Pulmonary artery endothelial cell (primary cell): Measurements from ENCODE around the gene TNIP3. TPM values are rescaled to one million over a fixed set of nuclear protein-coding genes. Genes with fewer than 3 reads are reported as not detected.
"Not testable (repeated sequence)": the region's sequence is repeated elsewhere in the genome, so short reads cannot be mapped to it uniquely, and the experiment has no call there.

Source experiments
- DNase-seq: peaks from one replicate; pipeline ENCODE4 v3.0.0-alpha.2; 2011; ENCODE audit warnings: low read depth, low spot score
- total RNA-seq: library from RNA; depleted of rRNA; stranded (reverse); fragments of >200 nt; gene quantifications from 2 replicates; pipeline ENCODE4 v1.2.3, GENCODE V29; 2014

The TNIP3 gene, protein sequence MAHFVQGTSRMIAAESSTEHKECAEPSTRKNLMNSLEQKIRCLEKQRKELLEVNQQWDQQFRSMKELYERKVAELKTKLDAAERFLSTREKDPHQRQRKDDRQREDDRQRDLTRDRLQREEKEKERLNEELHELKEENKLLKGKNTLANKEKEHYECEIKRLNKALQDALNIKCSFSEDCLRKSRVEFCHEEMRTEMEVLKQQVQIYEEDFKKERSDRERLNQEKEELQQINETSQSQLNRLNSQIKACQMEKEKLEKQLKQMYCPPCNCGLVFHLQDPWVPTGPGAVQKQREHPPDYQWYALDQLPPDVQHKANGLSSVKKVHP
- 0.20 and 1.2 TPM in 2 replicates for total RNA-seq

DNA sequence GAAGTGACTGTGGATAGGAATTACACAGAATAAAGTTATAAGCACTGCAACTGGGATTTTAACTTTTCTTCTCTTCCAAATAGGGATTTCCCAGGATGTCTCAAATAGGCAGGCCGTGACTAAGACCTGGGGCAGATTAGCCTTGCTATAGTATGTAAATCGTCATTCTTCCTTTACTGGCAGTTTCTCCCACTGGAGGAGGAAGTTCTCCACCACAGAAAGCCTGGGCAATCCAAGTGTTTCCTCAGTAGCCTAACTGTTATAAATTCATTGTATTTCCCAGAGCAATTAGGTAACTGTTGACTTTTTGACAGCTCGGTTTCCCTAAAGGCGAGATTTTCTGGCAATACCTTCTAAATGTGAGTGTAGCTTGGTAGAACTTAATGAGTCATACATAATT, at the start of gene TNIP3:
Gene TNIP3, minus strand, starts transcription at position 31 of the 400 bp plus-strand sequence. CDS start 196 bp downstream, outside the sequence.
- peak; percentile 88 for DNase-seq

DNA sequence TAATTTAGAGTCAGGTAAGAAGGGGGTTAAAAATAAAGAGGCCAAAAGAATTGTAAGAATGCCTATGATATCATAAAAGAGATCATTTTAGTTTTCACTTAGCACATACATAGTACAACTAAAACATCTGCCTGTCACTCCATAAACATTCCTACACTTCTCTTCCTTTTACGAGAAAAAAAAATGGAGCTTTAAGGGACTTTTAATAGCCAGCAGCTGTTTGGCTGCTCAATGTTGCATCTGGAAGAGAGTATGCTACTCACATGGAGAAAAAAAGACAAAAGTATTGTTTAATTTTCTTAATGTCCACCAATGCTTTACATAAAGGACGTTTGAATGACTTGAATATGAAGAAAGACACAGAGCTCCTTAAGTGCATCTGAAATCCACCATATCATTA, 48.7 kb upstream of the TNIP3 start:
- no peak for DNase-seq

DNA sequence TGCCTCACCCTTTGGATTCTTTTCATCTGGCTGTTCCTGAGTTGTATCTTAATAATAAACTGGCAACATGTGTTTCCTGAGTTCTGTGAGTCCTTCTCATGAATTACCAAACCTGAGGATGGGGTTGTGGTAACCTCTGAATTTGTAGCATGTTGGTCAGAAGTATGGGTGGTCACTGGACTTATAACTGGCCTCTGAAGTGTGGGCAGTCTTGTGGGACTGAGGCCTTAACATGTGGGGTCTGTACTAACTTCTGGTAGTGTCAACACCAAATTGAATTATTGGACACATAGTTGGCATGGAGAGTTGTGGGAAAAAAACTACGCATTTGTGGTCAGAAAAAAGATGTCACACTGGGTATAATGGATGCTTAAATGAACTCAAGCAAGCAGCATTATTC, 45.0 kb upstream of the TNIP3 start:
- no peak for DNase-seq

DNA sequence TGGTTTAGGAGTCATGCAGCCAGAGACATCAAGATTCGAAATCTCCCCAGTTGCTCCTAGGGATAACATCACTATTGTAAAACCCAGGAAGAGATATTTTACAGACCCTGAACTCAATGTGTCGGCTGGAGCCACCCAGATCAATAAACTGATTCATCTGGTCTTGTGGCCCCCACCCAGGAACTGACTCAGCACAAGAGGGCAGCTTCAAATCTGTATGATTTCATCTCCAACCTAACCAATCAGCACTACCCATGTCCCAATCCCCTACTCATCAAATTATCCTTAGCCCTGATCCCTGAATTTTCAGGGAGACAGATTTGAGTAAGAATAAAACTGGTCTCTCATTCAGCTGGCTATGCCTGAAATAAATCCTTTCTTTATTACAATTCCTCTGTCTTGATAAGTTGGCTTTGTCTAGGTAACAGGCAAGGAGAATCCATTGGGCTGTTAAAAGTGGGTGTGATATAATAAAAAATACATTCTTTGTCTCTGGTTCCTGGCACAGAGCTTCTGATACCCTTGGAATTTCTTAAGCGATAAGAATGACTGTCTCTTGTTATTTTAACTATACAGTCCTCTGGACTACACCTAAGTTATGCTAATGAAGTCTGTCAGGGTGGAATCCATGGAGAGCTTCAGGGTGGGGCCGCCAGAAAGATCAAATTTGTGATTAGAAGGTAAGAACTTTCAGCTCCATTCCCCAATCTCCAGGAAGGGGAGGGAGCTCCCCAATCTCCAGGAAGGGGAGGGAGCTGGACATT, 44.3 kb upstream of the TNIP3 start:
- no peak for DNase-seq

DNA sequence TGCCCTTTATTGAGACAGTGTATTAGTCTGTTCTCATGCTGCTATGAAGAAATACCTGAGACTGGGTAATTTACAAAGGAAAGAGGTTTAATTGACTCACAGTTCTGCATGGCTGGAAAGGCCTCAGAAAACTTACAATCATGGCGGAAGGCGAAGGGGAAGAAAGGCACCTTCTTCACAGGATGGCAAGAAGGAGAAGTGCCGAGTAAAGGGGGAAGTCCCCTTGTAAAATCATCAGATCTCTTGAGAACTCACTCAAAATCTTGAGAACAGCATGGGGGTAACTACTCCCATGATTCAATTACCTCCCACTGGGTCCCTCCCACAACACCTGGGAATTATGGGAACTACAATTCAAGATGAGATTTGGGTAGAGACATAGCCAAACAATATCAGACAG, 41.7 kb upstream of the TNIP3 start:
- DNase-seq = not testable (repeated sequence)

DNA sequence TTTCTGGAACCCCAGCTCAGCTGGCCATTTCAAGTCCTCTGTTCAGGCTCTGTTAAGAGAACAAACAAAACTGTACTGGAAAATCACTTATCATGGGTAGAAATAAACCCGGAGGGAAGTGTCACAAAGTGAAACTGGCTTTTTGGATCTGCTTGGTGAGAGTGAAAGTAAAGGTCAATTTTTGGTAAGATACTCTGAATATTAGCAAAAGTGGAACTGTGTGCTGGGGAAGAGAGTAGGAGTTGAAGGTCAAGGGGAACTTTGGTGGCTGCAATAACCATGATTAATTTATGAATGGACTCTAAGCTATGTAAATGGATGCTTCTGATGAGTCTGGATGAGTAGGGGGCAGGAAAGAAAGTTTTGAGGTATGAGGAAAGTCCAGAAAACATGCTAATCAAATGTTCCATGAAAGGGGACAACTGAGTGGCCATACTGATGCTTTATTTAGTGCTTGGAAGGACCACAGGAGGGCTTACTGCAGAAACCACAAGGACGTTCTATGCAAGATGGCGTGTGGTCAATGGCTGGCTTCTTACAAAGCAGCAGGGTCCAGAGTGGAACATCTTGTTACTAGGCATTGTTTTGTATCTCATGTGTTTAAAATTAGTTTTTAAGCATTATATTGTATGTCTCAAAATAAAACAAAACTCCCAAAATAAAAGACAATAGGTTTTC, 36.8 kb upstream of the TNIP3 start:
- DNase-seq = no peak

DNA sequence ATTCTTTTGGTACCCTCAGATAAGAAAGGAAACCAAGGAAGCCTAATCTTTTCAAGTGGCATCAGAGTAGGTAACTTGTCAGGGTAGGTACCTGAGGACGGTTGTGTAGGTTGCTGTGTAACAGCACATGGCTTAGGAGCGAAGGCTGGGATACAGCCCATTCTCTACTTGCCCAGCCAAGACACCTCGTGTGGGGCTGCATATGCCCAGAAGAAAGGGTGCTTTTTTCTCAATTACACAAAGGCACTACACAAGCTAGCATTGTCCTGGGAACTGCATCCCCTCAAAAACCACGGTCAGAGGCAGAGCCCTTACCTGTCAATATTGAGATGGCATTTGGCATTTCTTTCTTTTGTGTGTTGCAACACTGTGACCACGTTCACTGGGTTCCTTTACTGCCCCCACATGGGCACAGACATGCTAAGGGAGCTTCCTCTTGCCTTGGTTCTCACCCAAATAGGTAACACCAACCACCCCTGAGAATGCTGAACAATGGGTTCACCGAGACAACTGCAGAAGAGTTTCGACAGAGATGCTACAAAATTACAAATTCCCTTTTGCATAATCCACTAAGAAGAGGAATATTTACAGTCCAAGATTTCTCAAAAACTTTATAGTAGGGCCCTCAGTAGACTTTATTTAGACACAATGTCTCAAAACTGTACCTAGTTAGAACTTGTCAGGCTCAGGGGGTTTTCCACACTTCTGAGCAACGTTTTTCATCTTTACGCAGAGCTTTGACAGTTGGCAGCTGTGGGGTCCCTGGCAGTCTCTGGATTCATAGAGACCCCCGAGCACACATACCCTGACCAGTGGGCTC, 35.8 kb upstream of the TNIP3 start:
- no peak for DNase-seq

DNA sequence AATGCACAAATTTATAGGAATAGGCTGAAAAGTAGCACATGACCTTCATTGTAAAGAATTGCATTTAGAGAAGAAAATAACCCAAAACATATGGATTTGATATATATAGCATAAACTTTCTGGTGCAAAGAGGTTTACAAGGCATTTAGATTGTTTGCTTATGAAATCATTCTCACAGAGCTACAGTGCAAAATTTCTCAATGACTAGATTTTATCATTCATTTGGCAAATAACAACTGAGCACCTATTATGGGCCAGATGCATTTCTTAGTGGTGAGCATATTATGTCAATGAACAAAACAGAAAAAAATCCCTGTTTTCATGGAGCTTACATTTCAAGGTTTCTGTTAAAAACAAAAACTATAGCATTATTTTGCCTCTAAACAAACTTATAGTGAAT, 34.1 kb upstream of the TNIP3 start:
- DNase-seq = no peak

DNA sequence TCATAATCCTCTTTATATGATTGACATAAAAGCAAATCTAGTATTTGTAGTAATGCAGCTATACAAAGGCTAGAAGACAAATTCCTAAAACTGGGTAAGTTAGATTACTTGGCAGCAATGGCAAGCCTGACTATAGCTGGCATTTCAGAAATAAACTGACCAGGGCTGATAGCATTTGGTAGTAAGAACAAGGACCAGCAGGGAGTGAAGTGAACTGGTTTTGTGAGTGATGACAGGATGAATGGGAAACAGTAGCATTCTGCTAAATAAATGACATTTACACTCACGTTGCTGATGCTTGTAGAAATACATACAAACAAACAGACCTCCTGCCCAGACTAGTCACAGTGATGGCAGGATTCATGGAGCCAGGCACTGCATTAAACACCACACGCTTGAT, 31.5 kb upstream of the TNIP3 start:
- no peak for DNase-seq

DNA sequence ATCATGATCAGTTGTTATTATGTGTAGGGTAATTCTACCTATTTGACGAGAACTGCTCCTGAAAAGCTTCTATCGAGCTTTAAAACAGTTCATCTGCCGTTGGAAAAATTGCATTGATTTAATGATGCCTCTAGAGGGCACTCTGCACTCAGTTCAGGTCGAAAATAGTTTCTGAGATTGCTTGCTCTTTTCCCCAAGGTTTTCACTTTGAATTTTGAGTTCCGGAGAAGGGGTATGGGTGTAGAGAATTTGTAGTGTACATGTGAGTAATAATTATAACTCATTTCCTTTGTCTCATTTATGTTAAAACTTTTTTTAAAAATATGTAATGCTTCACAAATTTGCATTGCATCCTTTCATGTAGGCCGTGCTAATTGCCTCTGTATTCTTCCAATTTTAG, 28.4 kb upstream of the TNIP3 start:
- no peak for DNase-seq

DNA sequence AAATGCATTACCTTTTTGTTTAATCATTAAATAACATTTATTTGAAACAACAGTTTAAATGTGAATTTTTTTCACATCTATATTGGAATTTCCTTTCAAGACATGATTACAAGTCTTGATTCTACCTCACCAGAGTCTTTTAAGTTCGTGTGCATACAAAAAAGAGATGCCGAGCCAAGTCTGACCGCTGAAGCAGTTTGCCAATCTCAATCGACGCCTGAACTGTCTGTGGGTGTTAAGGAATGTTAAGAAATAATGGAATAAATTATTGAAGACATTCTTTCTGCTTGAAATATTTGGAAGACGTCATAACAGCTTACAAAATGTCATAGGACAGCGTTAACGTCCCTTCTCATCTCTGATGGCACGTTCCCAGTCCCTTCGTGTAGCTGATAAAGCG, 27.9 kb upstream of the TNIP3 start:
- no peak for DNase-seq

DNA sequence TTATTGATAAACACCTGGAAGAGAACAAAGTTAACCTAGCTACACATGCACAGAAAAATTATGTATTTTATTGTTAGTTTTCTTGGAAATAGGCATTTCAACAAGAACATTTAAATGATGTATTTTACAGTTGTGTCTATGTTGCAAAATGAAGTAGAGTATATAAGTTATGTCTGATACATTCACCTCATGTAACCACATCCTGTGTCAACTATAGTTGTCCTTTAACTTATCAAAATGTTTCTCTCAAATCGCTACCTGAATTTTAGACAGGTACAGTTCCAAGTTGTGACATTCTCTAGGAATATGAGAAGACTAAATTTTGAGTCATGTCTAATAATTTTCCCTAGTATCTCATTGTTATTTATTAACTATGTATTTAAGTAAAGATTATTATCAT, 27.2 kb upstream of the TNIP3 start:
- no peak for DNase-seq

DNA sequence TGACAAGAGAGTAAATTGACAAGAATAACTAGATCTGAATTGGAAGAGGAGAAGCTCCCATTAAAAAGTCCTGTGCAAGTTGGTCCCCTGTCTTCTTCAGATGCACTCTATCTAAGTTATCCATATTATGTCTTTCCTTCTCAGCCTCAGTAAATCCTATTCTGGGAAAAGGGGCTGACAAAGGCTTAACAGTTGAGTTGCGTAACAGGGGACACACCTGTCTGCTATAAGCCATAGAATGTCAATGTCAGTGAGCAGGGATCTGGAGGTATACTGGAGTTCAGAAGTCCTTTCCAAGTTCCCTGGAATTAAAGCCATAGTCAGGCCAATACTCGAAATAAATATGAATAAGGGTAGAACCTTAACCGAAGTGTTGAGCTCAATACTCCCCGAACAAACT, 26.3 kb upstream of the TNIP3 start:
- DNase-seq = no peak

DNA sequence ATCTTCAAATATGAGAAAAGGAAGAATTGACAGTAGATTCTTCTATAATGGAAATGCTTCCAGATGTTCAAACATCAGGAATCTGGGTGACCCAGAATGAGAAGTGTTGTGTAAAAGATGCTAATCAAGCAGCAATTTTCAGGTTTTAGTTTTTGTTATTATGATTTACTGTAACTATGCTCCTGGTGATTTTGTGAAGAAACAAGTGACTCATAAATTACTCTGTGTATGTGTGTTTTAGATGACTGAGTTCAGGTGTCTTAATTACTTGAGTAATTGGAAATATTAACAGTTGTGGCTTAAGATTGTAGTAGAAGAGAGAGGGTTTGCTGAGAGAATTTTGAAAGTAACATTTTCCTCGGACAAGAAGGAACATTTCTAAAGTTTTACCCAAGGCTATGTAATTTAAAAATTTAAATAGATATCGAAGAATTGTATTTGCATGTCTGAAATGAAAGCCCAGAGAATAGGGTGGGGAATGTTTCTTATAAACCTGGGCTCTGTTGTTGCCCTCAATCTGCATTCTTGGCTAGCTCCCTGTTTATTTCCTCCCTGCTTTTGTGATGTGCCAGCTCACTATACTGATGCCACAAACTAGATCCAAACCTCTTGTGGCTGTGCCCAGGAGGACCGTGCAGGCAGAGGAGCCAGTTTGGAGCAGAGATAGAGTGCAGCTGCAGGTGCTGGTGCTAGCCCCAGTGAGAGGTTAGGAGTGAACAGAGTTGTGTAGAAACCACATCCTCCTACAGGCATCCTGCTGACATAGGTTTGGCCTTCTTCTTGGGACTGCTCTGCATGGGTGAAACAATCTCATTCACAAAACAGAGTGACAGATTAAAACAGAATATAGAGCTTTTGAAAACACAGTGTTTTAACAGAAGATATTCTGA, 25.4 kb upstream of the TNIP3 start:
- no peak for DNase-seq

DNA sequence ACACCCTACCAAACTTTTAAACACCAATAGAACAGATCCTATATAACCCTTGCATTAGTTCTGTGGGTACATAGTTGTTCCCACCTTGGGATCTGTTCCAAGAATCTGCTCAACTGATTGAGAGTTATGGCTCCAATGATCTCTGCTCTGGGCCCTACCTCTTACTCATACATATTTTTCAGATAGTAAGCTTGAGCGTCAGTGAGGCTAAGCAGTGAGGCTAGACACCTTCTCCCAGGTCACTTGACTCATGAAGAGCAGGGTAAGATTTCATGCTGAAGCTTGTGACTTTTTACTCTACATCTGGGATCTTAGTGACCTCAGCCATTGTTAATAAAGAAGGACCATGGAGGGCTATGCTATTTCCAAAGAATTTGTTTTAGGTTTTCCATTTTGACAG, 23.1 kb upstream of the TNIP3 start:
- no peak for DNase-seq

DNA sequence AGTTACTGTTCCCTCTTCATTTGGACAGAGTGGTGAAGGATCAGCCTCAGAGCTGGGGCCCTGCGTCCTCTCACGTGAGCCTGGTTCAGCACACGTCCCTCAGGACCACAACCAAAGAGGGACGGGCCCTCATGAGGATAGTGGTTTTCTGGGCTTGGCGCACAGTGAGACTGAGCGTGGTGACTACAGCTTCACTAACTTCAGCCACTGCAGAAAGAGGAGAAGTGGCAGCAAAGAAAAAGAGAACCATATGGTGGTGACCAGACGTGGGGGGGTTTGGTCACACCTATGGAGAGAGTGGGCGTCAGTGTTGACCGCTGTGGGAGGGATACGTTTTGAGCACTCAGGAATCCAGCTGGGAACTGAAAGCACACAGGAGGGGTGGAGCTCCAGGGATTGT, 21.8 kb upstream of the TNIP3 start:
- DNase-seq = no peak

DNA sequence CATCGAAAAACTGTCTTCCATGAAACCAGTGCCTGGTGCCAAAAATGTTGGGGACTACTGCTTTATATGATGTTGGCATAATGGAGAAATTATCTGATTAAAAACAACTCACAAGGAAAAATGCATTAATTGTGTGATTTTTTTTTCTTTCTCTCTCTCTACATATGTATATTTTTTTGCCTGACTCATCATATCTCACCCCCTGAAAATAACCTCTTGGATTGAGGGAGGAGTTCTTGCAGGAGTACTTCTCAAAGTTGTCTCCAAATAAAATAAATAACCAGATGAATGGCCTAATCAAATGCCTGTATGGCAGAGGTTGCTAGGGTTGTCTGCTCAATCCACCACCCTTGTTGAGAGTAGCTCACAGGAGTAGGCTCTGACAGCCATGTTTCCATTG, 19.9 kb upstream of the TNIP3 start:
- no peak for DNase-seq

DNA sequence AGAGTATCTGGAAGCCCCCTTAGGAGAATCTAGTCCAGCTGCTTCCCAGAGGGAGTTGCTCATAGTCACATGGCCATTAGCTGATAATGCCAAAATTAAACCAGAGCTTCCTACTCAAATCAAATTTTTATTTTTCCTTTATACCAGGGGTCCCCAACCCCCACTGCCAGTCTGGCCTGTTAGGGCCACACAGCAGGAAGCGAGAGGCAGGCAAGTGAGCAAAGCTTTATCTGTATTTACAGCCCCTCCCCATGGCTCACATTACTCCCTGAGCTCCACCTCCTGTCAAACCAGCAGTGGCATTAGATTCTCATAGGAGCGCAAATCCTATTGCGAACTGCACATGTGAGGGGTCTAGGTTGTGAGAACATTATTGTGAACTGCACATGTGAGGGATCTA, 19.2 kb upstream of the TNIP3 start:
- DNase-seq = no peak

DNA sequence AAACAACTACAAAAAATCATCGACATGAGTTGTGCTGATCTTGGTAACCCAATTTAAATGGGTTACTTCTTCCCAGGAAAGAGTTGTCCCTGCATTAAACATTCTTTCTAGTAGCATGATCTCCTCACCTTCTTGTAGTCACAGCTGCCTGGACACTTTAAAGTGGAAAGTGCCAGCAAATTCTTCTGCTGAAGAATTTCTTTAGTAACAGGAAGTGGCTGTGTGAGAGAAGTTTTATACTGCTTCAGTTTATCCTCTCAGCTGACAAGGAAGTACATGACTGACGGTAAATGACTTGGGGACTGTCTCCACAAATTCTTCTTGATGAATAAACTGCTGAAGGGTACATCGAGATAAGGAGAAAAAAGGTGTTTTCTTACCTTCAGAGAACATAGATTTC, 18.2 kb upstream of the TNIP3 start:
- DNase-seq = no peak

DNA sequence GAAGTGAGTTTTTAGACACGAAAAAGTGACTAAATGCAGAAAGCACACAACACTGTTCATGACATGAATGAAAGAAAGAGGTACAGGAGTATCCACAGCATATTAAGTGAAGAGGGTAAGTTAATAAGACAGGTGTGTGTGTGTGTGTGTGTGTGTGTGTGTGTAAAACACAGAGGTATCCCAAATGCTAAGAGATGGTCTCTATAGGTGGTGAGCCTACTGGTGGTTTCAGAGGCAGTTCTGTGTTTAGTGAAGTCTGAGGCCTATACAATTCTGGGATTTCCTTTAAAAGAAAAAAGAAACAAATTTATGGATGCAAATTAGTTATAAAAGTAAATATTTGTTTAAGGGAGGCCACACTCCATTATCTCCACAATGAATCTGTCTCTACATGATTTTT, 17.4 kb upstream of the TNIP3 start:
- no peak for DNase-seq

DNA sequence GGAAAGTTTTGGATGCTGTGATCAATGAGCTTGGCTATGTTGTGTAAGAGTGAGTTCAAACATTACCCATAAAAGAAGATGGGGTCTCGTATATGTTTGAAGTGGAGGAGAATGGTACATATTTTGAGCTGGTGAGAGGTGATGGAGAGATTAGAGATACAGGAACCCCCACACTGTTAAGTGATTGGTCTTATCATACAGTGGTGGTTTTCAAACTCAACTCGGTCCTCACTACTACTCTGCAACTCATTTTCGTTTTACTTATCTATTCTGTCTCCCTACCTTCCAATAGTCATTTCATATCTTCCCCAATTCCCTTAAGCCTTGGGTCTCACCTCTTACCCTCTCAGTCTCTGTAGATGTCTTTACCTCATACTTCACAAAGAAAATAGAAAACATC, 16.4 kb upstream of the TNIP3 start:
- no peak for DNase-seq
